ENCODE results near the gene SFMBT2.

SFMBT2 gene

DNA sequence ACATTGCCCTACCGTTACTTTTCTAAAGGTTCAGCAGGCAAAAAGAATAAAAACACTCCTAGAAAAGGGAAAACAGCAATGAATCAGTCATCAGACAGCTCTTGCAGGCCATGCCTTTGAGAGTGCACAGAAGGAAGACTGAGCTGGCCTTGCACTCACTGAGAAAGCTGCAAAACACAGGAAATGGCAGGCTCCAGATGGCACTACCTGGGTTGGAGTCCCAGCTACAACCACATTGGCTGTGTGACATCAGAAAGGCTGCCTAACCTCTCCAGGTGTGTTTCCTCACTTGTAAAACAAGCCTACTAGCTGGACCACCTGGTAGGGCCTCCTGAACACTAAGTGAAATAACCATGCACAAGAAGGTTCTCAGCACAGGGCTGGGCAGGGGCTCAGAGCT is 113.7 kb downstream of the SFMBT2 start:
- in situ Hi-C loops (cut with HindIII; ENCODE audit: low sequenced_read_pairs), result no loop called here

DNA sequence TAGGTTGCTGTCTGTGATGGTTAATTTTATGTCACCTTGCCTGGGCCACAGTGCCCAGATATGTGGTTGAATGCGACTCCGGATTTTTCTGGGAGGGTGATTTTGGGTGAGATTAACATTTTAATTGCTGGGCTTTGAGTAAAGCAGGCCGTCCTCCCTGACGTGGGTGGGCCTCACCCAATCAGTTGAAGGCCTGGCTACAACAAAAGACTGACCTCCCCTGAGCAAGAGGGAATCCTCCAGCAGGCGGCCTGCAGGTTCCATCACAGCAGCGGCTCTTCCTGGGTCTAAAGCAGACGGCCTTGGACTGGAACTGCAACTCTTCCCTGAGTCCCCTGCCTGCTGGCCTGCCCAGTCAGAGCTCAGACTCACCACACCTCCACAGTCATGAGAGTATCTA is 114.2 kb downstream of the SFMBT2 start:
- DNase-seq (ENCODE audit: low read depth), result no peak
- H3K4me3 ChIP-seq (ENCODE audit: low read depth, low read length), result no peak overlapping the region
- TF ChIP-seq, protein P1, sequence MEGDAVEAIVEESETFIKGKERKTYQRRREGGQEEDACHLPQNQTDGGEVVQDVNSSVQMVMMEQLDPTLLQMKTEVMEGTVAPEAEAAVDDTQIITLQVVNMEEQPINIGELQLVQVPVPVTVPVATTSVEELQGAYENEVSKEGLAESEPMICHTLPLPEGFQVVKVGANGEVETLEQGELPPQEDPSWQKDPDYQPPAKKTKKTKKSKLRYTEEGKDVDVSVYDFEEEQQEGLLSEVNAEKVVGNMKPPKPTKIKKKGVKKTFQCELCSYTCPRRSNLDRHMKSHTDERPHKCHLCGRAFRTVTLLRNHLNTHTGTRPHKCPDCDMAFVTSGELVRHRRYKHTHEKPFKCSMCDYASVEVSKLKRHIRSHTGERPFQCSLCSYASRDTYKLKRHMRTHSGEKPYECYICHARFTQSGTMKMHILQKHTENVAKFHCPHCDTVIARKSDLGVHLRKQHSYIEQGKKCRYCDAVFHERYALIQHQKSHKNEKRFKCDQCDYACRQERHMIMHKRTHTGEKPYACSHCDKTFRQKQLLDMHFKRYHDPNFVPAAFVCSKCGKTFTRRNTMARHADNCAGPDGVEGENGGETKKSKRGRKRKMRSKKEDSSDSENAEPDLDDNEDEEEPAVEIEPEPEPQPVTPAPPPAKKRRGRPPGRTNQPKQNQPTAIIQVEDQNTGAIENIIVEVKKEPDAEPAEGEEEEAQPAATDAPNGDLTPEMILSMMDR (IDR thresholded peaks at IDR 0.05; ENCODE audit: low read depth, low read length, missing control alignments), result no peak
- in situ Hi-C loops (cut with HindIII; ENCODE audit: low sequenced_read_pairs), result no loop called here

More for the DNA sequence above, 113.7 kb downstream of the SFMBT2 start:
- no peak overlapping the region for H3K4me3 ChIP-seq (ENCODE audit: low read depth, low read length)
- DNase-seq (ENCODE audit: low read depth), result no peak
- TF ChIP-seq, protein P1 (IDR thresholded peaks at IDR 0.05; ENCODE audit: low read depth, low read length, missing control alignments), result no peak

GRCh38 chr10:7296076-7296475 is 114.8 kb downstream of the SFMBT2 start:
- no peak for DNase-seq (ENCODE audit: low read depth)
- H3K4me3 ChIP-seq (ENCODE audit: low read depth, low read length), result no peak overlapping the region
- TF ChIP-seq, protein P1 (IDR thresholded peaks at IDR 0.05; ENCODE audit: low read depth, low read length, missing control alignments), result no peak
- in situ Hi-C loops (cut with HindIII; ENCODE audit: low sequenced_read_pairs), result no loop called here

GRCh38 chr10:7293378-7293920 is 117.4 kb downstream of the SFMBT2 start:
- TF ChIP-seq, protein P1 (IDR thresholded peaks at IDR 0.05; ENCODE audit: low read depth, low read length, missing control alignments), result no peak
- no peak overlapping the region for H3K4me3 ChIP-seq (ENCODE audit: low read depth, low read length)
- no peak for DNase-seq (ENCODE audit: low read depth)
- in situ Hi-C loops (cut with HindIII; ENCODE audit: low sequenced_read_pairs), result no loop called here

DNA sequence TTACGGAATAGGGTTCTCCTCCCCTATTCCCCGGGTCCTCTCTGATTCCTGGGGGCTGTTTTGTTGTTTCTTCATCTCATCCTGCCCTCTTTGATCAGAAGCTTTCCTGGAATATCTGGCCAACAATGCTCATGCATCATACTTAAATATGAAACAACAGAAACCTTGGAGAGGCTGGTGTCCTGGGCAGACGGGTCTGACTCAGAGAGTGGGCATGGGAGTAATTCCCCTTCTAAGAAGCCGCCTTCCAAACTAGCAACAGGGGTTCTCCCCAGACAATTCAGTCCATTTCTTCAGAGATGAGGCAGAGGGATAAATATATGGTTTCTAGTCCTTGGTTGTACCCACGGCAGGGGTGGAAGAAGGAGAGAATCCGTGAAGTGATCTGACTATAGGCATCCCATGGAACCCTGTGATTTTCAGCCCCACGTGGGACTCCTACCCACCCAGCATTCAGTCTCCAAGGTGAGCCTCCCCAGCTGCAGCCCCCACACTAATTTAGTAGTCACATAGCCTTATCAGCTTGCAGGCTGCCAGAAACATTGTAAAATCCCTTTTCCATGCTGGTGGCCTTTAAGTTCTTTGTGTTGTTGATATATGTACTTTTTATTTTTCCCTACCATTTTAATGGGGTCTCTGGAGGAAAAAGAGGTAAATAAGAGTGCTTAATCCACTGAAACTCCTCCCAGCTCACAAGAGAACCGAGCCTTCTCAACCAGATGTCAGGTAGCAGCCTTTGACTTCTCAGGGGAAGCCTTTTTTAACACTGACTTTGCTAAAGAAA is 119.2 kb downstream of the SFMBT2 start:
- TF ChIP-seq, protein P1 (IDR thresholded peaks at IDR 0.05; ENCODE audit: low read depth, low read length, missing control alignments), result no peak
- in situ Hi-C loops (cut with HindIII; ENCODE audit: low sequenced_read_pairs), result no loop called here
- peak; percentile 63 for DNase-seq (ENCODE audit: low read depth)
- no peak overlapping the region for H3K4me3 ChIP-seq (ENCODE audit: low read depth, low read length)

DNA sequence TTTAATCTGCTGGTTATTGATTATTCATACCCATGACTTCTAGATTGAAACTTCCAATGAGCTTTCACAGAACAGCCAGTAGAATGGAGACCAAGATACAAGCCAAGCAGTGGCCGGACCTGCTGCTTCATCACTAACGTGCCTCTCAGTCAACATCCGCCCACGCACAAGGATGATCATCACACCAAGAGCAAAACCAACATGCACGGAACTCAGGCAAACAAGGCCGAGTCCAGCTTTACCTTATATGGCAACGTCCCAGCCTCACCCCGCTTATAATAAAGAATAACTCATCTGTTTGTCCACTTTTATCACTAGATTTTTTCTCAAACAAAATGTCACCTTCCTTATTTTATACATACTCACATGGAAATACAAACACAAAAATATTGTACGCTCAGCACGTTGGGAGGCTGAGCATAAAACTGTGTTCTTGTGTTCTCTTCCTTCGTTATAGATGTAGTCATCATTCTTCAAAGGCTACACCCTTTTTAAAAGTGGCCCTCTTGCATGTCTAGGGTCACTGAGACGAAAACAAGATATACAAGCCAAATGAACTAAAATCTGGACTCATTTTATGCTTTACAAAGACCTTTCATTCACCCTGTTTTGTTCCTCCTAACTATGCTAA is 122.7 kb downstream of the SFMBT2 start:
- no peak overlapping the region for H3K4me3 ChIP-seq (ENCODE audit: low read depth, low read length)
- DNase-seq (ENCODE audit: low read depth), result no peak
- TF ChIP-seq, protein P1 (IDR thresholded peaks at IDR 0.05; ENCODE audit: low read depth, low read length, missing control alignments), result no peak
- in situ Hi-C loops (cut with HindIII; ENCODE audit: low sequenced_read_pairs), result no loop called here

Data from astrocyte of the cerebellum (primary cell).